ENCODE measurements around the gene GABBR2.
A peak's percentile ranks its signal among the peaks of the same experiment; 100 is the strongest.
"Not testable (repeated sequence)": the region's sequence is repeated elsewhere in the genome, so short reads cannot be mapped to it uniquely, and the experiment has no call there.

GABBR2 gene

GRCh38 chr9:98515506-98516204 is 193.1 kb downstream of the GABBR2 start:
- DNase-seq (ENCODE audit: low read depth): no peak

DNA sequence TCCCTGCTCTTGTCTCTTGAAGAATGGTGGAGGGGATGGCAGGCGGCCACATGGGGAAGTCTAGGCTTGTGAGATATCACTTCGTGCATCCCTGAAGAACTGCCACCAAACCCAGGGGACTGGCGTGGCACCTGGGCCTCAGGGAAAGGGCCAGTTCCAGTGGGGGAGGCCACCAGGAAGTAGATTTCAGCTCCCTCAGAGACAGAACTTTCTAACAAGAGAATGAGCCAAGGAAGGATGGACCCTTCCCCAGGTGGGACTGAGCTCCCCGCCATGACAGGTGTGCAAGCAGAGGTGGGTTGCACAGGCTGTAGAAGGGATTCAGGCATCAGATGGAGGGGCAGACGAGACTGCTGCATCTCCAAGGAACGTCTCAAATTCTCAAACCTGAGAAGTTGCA is 193.9 kb downstream of the GABBR2 start:
- DNase-seq (ENCODE audit: low read depth): no peak

DNA sequence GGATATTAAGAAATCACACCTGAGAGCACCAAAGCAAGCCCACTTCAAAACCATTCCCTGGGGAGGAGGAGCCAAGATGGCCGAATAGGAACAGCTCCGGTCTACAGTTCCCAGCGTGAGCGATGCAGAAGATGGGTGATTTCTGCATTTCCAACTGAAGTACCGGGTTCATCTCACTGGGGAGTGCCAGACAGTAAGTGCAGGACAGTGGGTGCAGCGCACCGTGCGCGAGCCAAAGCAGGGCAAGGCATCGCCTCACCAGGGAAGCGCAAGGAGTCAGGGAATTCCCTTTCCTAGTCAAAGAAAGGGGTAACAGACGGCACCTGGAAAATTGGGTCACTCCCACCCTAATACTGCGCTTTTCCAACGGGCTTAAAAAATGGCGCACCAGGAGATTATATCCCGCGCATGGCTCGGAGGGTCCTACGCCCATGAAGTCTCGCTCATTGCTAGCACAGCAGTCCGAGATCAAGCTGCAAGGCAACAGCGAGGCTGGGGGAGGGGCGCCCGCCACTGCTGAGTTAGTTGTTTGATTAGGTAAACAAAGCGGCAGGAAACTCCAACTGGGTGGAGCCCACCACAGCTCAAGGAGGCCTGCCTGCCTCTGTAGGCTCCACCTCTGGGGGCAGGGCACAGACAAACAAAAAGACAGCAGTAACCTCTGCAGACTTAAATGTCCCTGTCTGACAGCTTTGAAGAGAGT is 200.4 kb downstream of the GABBR2 start:
- not testable (repeated sequence) for DNase-seq (ENCODE audit: low read depth)

DNA sequence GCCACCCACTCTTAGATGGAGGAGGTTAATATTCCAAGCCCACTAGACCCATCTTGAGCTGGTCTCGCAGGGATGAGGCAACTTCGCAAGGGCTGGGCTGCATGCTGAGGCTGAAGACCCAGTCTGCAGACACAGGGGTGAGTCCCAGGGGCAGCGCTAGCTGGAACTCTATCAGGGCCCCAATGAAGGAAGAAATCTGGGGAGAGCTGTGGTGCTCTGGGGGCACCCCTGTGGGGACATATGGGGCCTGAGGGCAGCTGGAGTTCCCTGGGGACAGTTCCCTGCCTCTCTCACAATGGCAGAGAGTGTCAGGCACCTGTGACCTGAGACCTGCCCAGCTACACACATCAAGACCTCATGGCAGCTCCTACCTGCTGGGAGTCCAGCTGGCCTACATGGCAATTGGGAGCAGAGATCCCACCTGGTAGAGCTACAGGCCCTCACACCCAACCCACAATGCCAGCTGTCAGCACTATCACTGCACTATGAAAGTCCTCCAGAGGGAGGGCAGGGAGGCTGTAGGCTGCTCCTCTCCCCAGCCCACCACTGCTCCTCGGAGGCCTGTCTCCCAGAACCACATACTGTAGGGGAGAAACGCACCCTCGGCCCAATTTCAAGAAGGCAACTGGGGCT is 202.2 kb downstream of the GABBR2 start:
- DNase-seq (ENCODE audit: low read depth): no peak

GRCh38 chr9:98504298-98505282 is 204.1 kb downstream of the GABBR2 start:
- no peak for DNase-seq (ENCODE audit: low read depth)

- DNase-seq (ENCODE audit: low read depth): no peak
Measured at GRCh38 chr9:98503867-98504266, 204.9 kb downstream of the GABBR2 start.

DNA sequence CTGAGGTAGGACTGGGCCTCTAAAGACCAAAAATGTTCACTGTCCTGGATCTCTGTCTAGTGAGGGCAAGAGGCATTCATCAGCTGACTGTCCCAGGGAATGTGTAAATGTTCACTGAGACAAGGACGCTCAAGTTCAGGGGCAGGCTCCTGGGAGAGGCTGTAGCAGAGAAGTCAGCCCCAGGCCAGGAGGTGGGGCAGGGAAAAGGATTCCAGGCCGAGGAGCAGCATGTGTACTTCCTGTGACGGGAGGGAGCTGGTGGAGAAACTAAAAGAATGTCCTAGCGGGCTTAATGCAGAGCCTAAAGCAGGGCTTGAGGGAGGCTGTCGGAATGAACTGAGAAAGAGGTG is 205.8 kb downstream of the GABBR2 start:
- no peak for DNase-seq (ENCODE audit: low read depth)

GRCh38 chr9:98502311-98502975 is 206.3 kb downstream of the GABBR2 start:
- DNase-seq (ENCODE audit: low read depth): no peak

DNA sequence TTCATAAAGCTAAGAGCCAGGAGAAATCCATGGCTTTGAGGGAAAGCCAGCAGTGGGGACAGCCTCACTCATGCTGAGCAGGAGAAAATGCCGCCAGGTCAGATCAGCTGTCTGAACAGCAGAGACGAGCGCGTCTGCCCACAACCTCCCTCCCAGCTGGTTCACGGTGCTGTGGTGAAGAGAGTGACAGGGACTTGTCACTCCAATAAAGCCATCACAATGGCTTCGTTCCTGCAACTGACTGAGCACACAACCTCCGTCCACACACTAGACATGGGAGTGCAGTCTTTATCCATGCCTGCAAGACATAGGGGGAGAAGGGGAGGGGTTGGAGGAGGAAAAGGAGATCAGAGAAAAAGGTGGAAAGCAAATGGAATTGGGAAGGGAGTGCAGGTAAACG is 206.9 kb downstream of the GABBR2 start:
- no peak for DNase-seq (ENCODE audit: low read depth)

- DNase-seq (ENCODE audit: low read depth): not testable (repeated sequence)
Measured at GRCh38 chr9:98501259-98501658, 207.5 kb downstream of the GABBR2 start.

DNA sequence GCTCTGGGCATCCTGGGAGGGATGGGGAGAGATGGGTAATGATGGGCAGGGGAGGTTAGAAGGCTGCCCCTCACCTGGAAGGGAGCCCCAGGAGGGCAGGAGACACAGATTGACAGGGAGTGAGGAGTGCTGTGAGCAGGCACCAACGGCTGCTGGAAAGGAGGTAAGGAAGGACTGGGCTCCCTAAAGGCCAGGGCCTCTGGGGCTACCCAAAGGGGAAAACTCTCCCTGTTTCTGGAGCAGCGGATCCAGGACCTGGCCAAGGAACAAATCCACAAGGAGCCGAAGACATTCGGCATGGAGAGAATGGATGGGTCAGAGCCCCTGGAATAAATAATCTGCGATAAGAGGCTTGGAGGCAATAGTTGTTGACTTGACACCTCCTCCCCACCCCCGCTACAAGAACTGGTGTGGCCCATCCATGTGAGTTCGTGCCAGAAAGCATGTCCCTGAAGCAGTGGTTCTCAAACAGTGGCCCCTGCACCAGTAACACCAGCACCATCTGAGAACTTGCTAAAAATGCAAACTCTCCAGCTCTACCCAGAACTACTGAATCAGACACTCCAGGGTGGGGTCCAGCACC is 208.3 kb downstream of the GABBR2 start:
- DNase-seq (ENCODE audit: low read depth): no peak

DNA sequence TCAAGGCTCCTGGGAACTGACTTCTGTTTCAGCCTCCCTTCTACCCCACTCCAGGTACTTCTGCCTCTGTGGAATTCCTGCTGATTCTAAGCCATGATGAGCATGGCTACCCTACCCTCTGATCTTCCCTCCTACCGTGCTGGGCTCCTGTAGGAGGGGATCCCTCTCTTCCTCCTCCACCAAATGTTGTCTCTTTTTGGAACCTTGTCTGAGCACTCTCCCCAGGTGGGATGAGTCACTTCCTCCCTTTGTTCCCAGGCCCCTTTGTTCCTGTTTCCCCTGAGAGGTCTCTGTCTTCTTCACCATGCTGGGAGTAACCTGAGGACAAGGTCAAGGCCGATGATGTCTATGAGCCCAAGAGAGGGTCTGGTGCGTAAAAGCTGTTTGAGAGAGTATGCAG is 213.2 kb downstream of the GABBR2 start:
- no peak for DNase-seq (ENCODE audit: low read depth)

DNA sequence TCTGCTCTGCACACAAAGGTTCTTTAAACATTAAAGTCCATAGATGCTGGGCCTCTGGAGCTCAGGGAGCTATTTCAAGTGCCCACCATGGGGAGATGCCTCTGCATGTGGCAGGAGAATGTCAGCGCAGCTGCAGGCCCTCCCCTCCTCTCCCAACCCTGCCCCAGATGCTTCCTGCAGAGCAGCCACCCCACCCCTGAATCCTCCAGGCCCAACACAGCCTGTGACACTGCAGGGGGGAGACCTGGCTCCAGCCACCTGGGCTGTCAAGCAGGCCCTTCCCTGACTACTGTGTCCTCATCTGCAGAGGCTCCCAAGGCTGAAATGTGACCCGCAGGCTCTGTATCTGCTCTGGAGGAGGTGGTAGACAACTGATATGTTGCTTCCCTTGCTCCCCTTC is 213.9 kb downstream of the GABBR2 start:
- DNase-seq (ENCODE audit: low read depth): no peak

GRCh38 chr9:98491828-98492227 is 216.9 kb downstream of the GABBR2 start:
- DNase-seq (ENCODE audit: low read depth): no peak

DNA sequence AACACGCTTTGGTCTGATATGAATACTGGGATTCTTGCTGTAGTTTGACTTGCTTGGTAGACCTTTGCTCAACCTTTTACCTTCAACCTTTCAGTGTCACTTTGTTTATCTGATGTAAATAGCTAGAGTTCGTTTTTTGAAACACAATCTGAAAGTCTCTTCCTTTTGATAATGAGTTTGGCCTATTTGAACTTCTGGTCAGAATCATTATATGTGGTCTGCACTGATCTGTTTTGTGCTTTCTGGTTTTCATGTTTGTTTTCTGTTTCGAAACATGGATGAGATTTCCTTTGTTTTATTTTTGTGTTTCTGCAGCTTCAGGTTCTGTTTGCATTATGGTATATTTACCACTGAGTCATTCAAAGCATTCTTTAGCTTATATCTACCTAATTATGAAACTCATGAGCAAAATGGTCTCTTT is 217.5 kb downstream of the GABBR2 start:
- DNase-seq (ENCODE audit: low read depth): no peak

DNA sequence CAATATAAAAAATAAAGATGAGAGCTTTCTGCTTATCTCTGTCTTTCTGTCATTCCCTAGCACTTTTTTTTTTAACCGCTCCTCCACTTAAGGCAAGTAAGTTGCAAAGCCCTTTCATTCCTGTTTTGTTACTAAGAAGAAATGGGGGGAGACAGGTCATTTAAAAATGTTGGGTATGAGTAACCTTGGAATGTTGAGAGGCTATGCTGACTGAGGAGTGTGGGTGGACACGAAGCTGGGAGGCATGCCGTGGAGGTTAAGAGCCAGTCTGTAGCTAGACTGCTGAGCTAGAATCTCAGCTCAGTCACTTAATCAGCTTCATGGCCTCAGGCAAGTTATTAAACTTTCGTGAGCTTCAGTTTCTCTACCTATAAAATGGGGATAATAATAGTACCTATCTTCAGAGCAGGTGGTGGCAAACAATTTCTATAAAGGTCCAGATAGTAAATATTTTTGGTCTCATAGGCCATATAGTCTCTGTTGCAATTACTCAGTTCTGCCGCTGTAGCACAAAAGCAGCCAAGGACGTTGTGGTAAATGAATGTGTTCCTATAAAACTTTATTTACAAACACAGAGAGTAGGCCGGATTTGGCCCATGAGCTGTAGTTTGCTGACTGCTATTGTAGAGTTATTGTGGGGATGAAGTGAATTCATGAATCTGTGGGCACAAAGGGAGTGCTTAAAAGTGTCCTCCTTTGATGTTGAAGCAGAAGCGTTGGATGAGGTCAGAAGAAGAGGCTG is 220.0 kb downstream of the GABBR2 start:
- peak; percentile 94 for DNase-seq (ENCODE audit: low read depth)

GRCh38 chr9:98485706-98486105 is 223.0 kb downstream of the GABBR2 start:
- no peak for DNase-seq (ENCODE audit: low read depth)

DNA sequence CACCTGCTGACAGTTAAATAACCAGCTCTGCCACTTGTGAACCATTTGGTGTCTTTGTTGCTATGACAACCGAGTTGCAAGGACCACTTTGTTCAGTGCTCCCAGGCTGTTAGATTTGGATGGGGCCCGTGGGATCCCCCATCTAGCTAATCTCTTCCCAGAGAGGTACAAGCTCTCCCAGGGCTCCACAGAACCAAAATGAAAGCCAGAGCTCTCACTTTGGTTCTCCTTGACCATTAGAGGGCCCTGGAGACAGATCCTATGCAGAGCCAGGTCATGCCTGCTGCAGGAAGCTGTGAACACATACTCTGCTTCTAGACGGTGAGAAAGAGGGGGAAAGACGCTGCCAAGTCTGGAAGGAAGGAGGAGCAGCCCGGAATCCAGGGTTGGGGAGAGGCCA is 224.6 kb downstream of the GABBR2 start:
- DNase-seq (ENCODE audit: low read depth): no peak

DNA sequence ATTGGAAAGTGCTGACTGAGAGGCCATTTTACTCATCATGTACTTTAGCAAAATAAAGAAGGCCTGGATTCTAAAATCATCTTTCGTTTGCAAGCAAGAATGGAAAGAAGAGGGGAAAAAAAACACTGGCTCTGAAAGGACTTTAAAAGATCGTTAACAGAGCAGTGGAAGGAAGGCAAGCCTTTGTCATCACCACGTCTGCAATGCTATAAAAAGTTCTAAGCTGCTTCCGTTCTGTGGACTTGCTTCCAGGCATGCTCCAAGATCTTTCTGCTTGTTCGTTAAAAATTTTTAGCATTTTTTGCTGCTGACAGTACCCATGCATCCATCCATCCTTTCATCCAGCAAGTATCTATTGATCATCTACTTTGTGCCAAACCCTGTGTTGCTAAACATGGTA is 226.5 kb downstream of the GABBR2 start:
- DNase-seq (ENCODE audit: low read depth): no peak

DNA sequence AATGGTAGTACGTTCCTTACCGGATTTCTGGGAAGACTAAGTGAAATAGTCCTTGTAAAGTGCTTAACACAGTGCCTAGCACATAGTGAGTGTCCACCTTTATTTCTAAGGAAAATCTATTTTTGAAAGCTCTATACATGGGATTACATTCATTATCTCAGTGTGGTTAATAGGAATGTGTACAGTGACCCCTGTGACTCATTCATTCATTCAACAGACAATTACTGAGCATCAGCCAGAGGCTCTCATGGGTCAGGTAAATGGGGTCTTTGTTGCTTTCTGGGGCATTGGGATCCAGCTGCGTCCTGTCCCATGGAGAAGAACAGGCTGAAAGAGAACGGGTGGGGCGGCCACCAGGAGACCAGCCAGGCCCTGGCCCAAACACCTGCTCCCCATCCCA is 227.1 kb downstream of the GABBR2 start:
- DNase-seq (ENCODE audit: low read depth): no peak
